ES-I3 (cell line): ENCODE results near the gene CHCHD3.
"Not testable (repeated sequence)": the region's sequence is repeated elsewhere in the genome, so short reads cannot be mapped to it uniquely, and the experiment has no call there.

Experiments used
- H3K36me3 ChIP-seq: 2 replicates; pipeline ENCODE4 v1.6.1; 2013; ENCODE audit warnings: mild to moderate bottlenecking, low read length, control low read depth, moderate library complexity; ENCODE audit not compliant: insufficient read depth
- H3K4me1 ChIP-seq: 2 replicates; pipeline ENCODE4 v1.6.1; 2013; ENCODE audit warnings: mild to moderate bottlenecking, control low read depth, low read length; ENCODE audit not compliant: insufficient read depth
- H3K9ac ChIP-seq: 2 replicates; pipeline ENCODE4 v1.6.1; 2013; ENCODE audit warnings: low read depth, mild to moderate bottlenecking, low read length, moderate library complexity
- H3K9me3 ChIP-seq: 2 replicates; pipeline ENCODE4 v1.6.1; 2013; ENCODE audit warnings: mild to moderate bottlenecking, low read length, moderate library complexity; ENCODE audit not compliant: control insufficient read depth, insufficient read depth

The CHCHD3 gene

DNA sequence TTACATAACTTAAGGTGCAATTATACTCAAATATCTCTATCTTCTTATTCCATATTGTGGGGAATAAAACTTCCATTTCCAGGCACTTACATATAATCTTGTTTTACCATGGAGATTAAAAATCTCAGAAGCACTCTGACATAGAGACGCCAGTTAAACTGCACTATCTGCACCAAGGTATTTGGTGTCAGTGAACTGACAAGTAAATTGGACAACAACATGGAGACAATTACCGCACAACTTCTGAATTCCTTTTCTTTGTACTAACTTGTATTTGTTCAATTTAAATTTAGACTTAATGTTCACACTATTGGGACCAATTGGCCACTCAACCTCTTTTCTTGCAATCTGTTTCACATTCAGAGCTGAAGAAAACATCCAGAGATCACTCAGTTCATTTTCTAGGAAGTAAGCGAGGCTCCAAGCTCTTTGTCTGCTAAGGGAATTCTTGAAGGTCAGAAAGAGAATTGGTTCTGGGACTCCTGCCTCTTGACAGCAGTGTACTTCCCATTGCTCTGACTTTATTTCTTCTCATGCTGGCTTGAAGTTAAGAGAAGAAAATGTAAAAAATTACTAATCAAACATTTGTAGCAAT lies 184.7 kb downstream of the CHCHD3 start:
- H3K9me3 ChIP-seq: peaks cover 7% of the 10 kb centered on the region; the same call in 1 of the 2 replicates
- no peaks in the 10 kb centered on the region for H3K4me1 ChIP-seq
- peaks cover 5% of the 10 kb centered on the region; the same call in 1 of the 2 replicates for H3K36me3 ChIP-seq
- H3K9ac ChIP-seq: no peak overlapping the region

DNA sequence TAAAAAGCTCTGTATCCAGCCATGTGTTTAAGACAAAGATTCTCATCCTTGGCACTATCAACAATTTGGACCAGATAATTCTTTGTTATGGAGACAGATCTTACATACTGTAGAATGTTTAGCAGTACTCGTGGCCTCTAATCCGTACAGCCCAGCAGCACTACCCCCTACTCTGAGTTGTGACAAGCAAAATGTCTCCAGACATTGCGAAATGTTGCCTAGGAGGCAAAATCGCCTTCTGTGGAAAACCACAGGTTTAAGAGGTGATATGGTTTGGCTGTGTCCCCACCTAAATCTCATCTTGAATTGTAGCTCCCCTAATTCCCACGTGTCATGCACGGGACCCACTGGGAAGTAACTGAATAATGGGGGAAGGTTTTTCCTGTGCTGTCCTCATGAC lies 186.7 kb downstream of the CHCHD3 start:
- Histone ChIP-seq H3K4me1 (no peaks in the 10 kb centered on the region), H3K36me3 (peaks cover 5% of the 10 kb centered on the region; the same call in 1 of the 2 replicates), H3K9me3 (peaks cover 7% of the 10 kb centered on the region; the same call in 1 of the 2 replicates), H3K9ac (no peak overlapping the region)

DNA sequence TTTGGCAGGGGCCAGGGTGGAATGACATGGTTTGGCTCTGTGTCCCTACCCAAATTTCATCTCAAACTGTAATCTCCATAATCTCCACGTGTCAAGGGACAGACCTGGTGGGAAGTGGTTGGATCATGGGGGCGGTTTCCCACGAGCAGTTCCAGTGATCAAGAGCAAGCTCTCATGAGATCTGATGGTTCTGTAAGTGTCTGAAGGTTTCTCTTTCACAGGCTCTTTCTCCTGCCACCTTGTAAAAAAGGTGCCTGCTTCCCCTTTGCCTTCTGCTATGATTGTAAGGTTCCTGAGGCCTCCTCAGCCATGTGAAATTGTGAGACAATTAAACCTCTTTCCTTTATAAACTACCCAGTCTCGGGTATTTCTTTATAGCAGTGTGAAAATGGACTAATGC lies 188.3 kb downstream of the CHCHD3 start:
- peaks cover 5% of the 10 kb centered on the region; the same call in 1 of the 2 replicates for H3K36me3 ChIP-seq
- peaks cover 7% of the 10 kb centered on the region; the same call in 1 of the 2 replicates for H3K9me3 ChIP-seq
- H3K9ac ChIP-seq: no peak overlapping the region
- H3K4me1 ChIP-seq: no peaks in the 10 kb centered on the region

DNA sequence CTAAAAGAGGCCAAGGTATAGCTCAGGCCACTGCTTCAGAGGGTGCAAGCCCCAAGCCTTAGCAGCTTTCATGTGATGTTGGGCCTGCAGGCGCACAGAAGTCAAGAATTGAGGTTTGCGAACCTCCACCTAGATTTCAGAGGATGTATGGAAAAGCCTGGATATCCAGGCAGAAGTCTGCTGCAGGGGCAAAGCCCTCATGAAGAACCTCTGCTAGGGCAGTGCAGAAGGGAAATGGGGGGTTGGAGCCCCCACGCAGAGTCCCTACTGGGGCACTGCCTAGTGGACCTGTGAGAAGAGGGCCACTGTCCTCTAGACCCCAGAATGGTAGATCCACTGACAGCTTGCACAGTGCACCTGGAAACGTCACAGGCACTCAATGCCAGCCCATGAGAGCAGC lies 189.1 kb downstream of the CHCHD3 start:
- not testable (repeated sequence) for H3K4me1 ChIP-seq, H3K9ac ChIP-seq, H3K9me3 ChIP-seq, H3K36me3 ChIP-seq

DNA sequence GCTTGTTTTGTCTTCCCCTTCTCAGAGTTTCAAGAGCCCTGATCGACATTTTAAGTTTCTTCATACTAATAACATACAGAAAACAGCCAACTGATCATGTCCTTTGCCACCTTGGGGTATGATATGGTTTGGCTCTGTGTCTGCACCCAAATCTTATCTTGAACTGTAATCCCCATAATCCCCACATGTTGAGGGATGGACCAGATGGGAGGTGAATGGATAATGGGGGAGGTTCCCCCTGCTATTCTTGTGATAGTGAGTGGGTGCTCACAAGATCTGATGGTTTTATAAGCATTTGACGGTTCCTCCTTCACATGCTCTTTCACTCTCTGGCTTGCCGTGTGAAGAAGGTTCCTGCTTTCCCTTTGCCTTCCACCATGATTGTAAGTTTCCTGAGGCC lies 190.3 kb downstream of the CHCHD3 start:
- peaks cover 5% of the 10 kb centered on the region; the same call in 1 of the 2 replicates for H3K36me3 ChIP-seq
- no peak overlapping the region for H3K9ac ChIP-seq
- H3K4me1 ChIP-seq: no peaks in the 10 kb centered on the region
- H3K9me3 ChIP-seq: peaks cover 7% of the 10 kb centered on the region; the same call in 1 of the 2 replicates

DNA sequence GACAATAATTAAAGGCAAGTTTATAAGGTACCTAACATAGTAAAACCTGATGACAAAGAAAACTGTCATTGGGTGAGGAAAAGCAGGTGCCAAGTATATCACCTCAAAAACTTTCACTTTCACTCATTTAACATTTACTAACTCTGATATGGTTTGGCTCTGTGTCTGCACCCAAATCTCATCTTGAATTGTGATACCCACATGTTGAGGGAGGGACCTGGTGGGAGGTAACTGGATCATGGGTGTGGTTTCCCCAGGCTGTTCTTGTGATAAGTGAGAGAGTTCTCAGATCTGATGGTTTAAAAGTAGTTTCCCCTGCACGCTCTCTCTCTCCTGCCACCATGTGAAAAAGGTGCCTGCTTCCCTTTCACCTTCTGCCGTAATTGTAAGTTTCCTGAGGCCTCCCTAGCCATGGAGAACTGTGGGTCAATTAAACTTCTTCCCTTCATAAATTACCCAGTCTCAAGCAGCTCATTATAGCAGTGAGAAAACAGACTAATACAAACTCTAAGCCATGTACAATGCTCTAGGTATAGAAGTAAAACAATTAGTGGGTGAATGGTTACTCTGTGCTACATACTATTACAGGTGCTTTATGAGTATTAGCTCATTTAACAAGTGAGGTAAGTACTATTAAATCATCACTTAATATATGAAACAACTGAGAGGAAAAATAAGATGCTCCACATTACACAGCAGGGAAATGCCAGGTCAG lies 199.0 kb downstream of the CHCHD3 start:
- Histone ChIP-seq H3K9ac (no peak overlapping the region), H3K36me3 (no peaks in the 10 kb centered on the region), H3K4me1 (peaks cover 15% of the 10 kb centered on the region), H3K9me3 (no peaks in the 10 kb centered on the region)

DNA sequence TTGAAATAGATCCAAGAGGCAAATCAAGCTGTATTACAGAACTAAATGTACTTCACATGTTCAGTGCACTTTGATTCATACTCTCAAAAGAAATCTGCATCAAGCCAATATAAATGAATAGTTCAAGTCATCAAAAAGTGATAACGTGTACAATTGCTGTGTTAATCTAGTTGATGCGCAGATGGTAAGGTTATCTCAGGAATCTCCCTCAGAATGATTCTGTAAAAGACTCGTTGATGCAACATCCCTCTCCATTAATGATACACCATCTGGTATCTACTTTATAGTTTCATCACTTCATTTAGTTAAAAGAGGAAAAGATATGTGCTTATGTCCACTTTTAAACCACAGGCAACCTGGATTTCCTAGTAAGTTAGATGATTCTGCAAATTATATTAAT lies 200.6 kb downstream of the CHCHD3 start:
- Histone ChIP-seq H3K9me3 (no peaks in the 10 kb centered on the region), H3K9ac (no peak overlapping the region), H3K36me3 (no peaks in the 10 kb centered on the region), H3K4me1 (peaks cover 21% of the 10 kb centered on the region)

DNA sequence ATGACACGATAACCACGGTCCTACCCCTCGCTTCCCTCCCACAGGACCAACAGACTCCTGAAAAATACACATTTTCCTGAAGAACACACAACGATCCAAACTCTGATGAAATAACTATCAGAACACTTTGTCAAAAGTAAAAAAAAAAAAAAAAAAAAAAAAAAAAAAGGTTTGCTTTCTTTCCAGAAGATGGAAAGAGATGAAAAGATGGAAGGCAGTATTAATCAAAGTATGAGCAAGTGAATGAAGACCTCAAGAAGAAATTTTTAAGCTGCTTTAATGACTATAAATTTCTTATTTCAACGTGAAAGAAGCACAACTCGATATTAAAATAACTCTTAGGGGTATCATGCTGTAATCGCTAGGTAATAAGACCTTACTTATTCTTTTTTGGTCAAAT lies 202.3 kb downstream of the CHCHD3 start:
- H3K9me3 ChIP-seq: no peaks in the 10 kb centered on the region
- no peaks in the 10 kb centered on the region for H3K36me3 ChIP-seq
- peaks cover 21% of the 10 kb centered on the region for H3K4me1 ChIP-seq
- no peak overlapping the region for H3K9ac ChIP-seq

DNA sequence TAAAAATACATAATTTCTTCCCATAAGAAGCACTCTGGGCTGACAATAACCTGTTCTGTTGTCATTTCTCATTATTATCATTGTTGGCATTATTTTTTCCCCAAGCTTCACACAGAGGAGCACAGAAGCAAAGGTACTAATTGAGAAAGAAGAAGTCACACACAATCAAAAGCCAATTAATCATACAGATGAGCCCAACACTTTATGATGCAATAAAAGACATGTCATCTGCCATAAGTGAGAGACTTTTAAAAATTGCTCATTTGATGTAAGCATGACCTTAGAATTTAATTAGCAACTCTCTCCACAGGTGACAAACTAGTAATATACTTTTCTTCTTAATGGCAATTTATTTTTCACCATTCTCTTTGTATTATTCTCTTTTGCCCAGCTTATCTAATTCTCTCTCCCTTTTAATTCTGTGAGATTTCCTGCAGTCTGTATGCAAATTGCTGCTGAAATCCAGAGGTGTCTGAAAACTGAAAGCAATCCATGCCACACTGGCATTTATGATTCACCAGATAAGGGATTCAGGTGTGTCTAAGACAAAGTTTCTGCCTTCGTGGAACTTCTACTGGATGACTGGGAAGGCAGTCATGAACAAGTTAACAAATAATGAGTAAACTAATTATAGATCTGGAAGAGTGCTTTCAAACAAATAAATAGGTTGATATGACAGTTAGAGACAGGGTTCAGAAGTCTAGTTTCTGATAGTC lies 203.5 kb downstream of the CHCHD3 start:
- Histone ChIP-seq H3K9ac (no peak overlapping the region), H3K9me3 (no peaks in the 10 kb centered on the region), H3K36me3 (no peaks in the 10 kb centered on the region), H3K4me1 (peaks cover 21% of the 10 kb centered on the region)

DNA sequence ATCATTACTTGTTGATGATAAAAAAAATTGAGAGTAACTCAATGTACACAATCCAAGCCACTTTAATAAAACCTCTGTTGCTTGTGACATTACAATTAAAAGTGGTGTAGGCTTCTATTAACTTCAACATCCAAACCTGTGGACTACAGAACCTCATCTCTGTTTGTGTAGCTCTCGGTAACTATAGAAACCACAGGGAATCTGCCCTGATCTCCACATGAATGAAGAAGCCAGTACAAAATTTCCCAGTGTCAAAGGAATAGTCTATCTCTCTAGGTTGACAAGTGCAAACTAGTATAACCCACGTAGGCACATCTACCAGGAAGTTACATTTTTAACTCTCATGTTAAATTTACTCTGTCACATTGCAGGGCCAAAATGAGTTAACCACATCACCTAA lies 204.3 kb downstream of the CHCHD3 start:
- H3K36me3 ChIP-seq: no peaks in the 10 kb centered on the region
- H3K9me3 ChIP-seq: no peaks in the 10 kb centered on the region
- H3K9ac ChIP-seq: no peak overlapping the region
- peaks cover 21% of the 10 kb centered on the region for H3K4me1 ChIP-seq

DNA sequence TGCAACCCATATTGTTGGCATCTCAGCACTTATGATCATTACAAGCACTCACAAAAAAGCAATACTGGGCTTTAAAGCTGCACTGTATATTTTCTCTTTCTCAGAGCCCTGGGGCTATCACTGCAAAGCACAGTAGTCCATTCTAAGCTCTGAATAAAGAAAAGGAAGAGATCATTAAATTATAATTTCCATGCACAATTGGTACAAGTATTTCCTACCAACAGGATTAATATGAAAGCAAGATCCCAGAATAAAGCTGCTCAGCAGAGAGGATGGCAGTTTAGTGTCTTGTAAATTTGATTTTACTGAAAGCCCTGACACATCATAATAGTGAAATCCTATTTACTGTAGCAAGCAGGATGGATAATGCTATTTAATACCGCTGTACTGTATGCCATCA lies 205.3 kb downstream of the CHCHD3 start:
- Histone ChIP-seq H3K4me1 (peaks cover 21% of the 10 kb centered on the region), H3K9ac (no peak overlapping the region), H3K36me3 (no peaks in the 10 kb centered on the region), H3K9me3 (no peaks in the 10 kb centered on the region)

DNA sequence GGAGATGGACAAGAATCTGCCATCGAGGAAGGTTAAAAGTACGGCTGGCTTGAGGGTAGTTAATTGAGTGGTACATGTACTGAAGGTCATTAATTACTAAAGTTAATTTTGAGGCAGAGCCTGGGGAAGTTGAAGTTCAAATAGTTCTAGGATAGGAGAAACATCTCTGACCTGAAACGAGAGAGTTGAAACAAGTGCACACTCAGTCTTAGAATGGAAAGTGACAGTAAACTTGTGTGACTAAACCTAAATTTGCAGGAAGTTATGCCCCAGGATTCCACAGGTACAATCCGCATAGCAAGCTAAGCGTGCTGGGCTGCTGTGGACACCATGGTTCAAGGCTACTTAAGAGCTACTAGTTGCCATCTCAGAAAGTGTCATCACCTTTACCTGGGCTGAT lies 209.9 kb downstream of the CHCHD3 start:
- Histone ChIP-seq H3K4me1 (no peaks in the 10 kb centered on the region; the same call in 1 of the 2 replicates), H3K9ac (no peak overlapping the region), H3K36me3 (no peaks in the 10 kb centered on the region), H3K9me3 (no peaks in the 10 kb centered on the region)

DNA sequence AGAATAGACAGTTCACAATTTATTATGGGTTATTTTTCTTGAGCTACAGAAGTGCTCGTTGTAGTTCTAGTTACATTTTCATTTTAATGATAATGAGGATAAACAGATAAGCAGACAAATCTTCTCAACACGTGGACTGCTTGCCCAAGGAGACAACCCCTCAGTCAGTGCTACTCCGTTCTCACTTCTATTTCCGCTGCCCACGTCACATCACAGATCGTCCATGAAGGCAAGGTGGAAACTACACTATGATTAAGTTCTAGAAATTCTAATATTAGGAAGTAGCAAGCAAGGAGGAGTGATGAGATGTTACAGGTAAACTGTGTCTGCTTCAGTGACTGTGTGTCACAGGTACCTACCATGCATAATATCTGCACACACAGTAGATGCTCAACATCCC lies 210.5 kb downstream of the CHCHD3 start:
- H3K9me3 ChIP-seq: no peaks in the 10 kb centered on the region
- no peak overlapping the region for H3K9ac ChIP-seq
- H3K4me1 ChIP-seq: no peaks in the 10 kb centered on the region
- H3K36me3 ChIP-seq: no peaks in the 10 kb centered on the region

DNA sequence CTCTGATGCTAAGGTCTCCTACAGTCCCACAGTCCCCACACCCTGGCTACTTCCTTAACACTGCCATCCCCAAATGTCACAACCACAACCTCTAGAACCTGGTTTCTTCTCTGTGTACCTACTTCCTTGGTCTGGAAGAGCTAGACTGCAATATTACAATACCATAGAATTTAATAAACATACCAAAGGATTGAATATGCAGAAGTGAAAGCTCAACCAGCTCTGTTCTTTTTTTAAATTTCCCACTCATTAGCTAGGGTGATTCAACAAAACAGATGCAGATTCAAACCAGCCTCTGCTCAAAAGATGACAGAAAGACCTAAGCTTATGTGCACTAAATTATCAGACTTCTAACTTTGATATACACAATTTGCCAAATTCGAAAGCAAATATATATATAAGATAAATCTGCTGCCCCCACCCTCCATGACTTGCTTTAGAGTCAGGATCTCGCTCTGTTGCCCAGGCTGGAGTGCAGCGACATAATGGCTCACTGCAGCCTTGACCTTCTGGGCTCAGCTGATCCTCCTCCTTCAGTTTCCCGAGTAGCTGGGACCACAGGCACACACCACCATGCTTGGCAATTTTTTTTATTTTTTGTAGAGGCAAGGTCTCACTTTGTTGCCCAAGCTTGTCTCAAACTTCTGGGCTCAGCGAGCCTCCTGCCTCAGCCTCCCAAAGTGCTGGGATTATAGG lies 212.6 kb downstream of the CHCHD3 start:
- Histone ChIP-seq H3K9me3 (no peaks in the 10 kb centered on the region), H3K36me3 (no peaks in the 10 kb centered on the region), H3K9ac (no peak overlapping the region), H3K4me1 (no peaks in the 10 kb centered on the region)
